Mesendoderm (in vitro differentiated cells): Measurements from ENCODE around the gene ZNF547.
A peak's percentile ranks its signal among the peaks of the same experiment; 100 is the strongest.
"Not testable (repeated sequence)": the region's sequence is repeated elsewhere in the genome, so short reads cannot be mapped to it uniquely, and the experiment has no call there.

Experiments
- DNase-seq: peaks from one replicate; pipeline ENCODE4 v3.0.0; 2013
- H2AK5ac ChIP-seq: 2 replicates; pipeline ENCODE4 v1.6.1; 2013; ENCODE audit warnings: low read length, inconsistent platforms
- H2BK120ac ChIP-seq: 2 replicates; pipeline ENCODE4 v1.6.1; 2013; ENCODE audit warnings: low read depth, mild to moderate bottlenecking, low read length, moderate library complexity, mixed read lengths
- H2BK15ac ChIP-seq: replicated peaks from 2 replicates; pipeline ENCODE4 v1.6.1; 2013; ENCODE audit warnings: low read depth, mild to moderate bottlenecking, moderate library complexity
- H2BK5ac ChIP-seq: 2 replicates; pipeline ENCODE4 v1.6.1; 2013; ENCODE audit warnings: low read length, inconsistent platforms
- H3K18ac ChIP-seq: 2 replicates; pipeline ENCODE4 v1.6.1; 2013; ENCODE audit warnings: mild to moderate bottlenecking, low read length, mixed read lengths
- H3K23ac ChIP-seq: one replicate; pipeline ENCODE4 v1.6.1; 2013; ENCODE audit warnings: low read length
- H3K27ac ChIP-seq: 2 replicates; pipeline ENCODE4 v1.5.1; 2013; ENCODE audit warnings: low read depth, mild to moderate bottlenecking, inconsistent platforms, low read length, moderate library complexity
- H3K27me3 ChIP-seq: 2 replicates; pipeline ENCODE4 v1.6.1; 2013; ENCODE audit warnings: low read length, control low read depth, mild to moderate bottlenecking, inconsistent platforms; ENCODE audit not compliant: insufficient read depth, poor library complexity
- H3K36me3 ChIP-seq: 2 replicates; pipeline ENCODE4 v1.6.1; 2013; ENCODE audit warnings: low read length, inconsistent platforms; ENCODE audit not compliant: control insufficient read depth, insufficient read depth
- H3K4ac ChIP-seq: one replicate; pipeline ENCODE4 v1.6.1; 2013; ENCODE audit warnings: low read depth, mild to moderate bottlenecking, low read length, moderate library complexity
- H3K4me1 ChIP-seq: 2 replicates; pipeline ENCODE4 v1.6.1; 2013; ENCODE audit warnings: low read depth, low read length, inconsistent platforms; ENCODE audit not compliant: control insufficient read depth
- H3K4me2 ChIP-seq: 2 replicates; pipeline ENCODE4 v1.6.1; 2013; ENCODE audit warnings: low read length
- H3K4me3 ChIP-seq: 2 replicates; pipeline ENCODE4 v1.5.1; 2013; ENCODE audit warnings: mild to moderate bottlenecking, low read length
- H3K56ac ChIP-seq: one replicate; pipeline ENCODE4 v1.6.1; 2013; ENCODE audit warnings: low read length
- H3K79me1 ChIP-seq: 2 replicates; pipeline ENCODE4 v1.6.1; 2013; ENCODE audit warnings: low read length, inconsistent platforms
- H3K79me2 ChIP-seq: 2 replicates; pipeline ENCODE4 v1.6.1; 2013; ENCODE audit warnings: mild to moderate bottlenecking, low read length; ENCODE audit not compliant: control insufficient read depth, insufficient read depth
- H3K9ac ChIP-seq: 2 replicates; pipeline ENCODE4 v1.6.1; 2013; ENCODE audit warnings: low read length, inconsistent platforms
- H4K5ac ChIP-seq: one replicate; pipeline ENCODE4 v1.6.1; 2013; ENCODE audit warnings: low read length
- H4K8ac ChIP-seq: one replicate; pipeline ENCODE4 v1.6.1; 2013; ENCODE audit warnings: low read depth, mild to moderate bottlenecking, control low read depth, low read length, moderate library complexity
- WGBS: extraction: QIAGEN DNeasy Blood & Tissue Kit; methylation state at CpG from one replicate; pipeline ENCODE4 v1.1.7; 2013; ENCODE audit warnings: low lambda C conversion rate, missing lambda C conversion rate; ENCODE audit not compliant: insufficient coverage; ENCODE audit errors: extremely low coverage; 5-methylcytosine and 5-hydroxymethylcytosine counted together

ZNF547 gene

DNA sequence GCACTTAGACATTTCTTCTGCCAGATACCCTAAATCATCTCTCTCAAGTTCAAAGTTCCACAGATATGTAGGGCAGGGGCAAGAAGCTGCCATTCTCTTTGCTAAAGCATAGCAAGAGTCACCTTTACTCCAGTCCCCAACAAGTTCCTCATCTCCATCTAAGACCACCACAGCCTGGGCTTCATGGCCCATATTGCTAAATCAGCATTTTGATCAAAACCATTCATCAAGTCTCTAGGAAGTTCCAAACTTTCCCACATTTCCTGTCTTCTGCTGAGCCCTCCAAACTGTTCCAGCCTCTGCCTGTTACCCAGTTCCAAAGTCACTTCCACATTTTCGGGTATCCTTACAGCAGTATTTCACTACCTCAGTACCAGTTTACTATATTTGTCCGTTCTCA lies 11.3 kb downstream of the ZNF547 start:
- not testable (repeated sequence) for H3K79me2 ChIP-seq, H2BK5ac ChIP-seq, H3K27me3 ChIP-seq, H3K56ac ChIP-seq, H3K4me1 ChIP-seq, H3K36me3 ChIP-seq, H3K23ac ChIP-seq, H4K8ac ChIP-seq, H2AK5ac ChIP-seq, H4K5ac ChIP-seq, H3K27ac ChIP-seq, H3K4me2 ChIP-seq, H3K4ac ChIP-seq, H3K18ac ChIP-seq, DNase-seq, H2BK120ac ChIP-seq, H3K79me1 ChIP-seq, H3K4me3 ChIP-seq, H2BK15ac ChIP-seq, H3K9ac ChIP-seq
- no CpG with 5 or more reads among the region's 2 CpGs for WGBS

DNA sequence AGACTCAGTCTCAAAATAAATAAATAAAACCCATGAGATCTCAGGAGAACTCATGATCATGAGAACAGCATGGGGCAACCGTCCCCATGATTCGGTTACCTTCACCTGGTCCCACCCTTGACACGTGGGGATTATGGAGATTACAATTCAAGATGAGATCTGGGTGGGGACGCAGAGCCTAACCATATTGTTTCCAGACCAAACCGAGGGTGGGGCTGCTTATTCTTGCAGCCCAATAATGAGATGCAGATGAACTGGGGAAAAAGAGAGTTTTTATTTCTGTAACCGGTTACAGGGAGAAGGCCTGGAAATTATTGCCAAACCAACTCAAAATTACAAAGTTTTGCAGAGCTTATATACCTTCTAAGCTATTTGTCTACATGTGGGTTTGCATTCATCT lies 12.8 kb downstream of the ZNF547 start:
- H3K27ac ChIP-seq = no peak overlapping the region
- H3K27me3 ChIP-seq = no peaks in the 10 kb centered on the region
- H3K4me1 ChIP-seq = no peaks in the 10 kb centered on the region
- H3K79me1 ChIP-seq = no peaks in the 10 kb centered on the region
- no peak overlapping the region for H3K56ac ChIP-seq
- no peak overlapping the region for H3K4me3 ChIP-seq
- H2BK5ac ChIP-seq = no peak overlapping the region
- H3K9ac ChIP-seq = no peak overlapping the region
- no peak overlapping the region for H3K4me2 ChIP-seq
- no peak overlapping the region for H4K5ac ChIP-seq
- H3K23ac ChIP-seq = no peak overlapping the region
- no peak overlapping the region for H2BK120ac ChIP-seq
- no peak for DNase-seq
- no peak overlapping the region for H4K8ac ChIP-seq
- no peak overlapping the region for H3K18ac ChIP-seq
- H2AK5ac ChIP-seq = no peak overlapping the region
- WGBS = no CpG with 5 or more reads among the region's 6 CpGs
- H3K36me3 ChIP-seq = peaks cover 9% of the 10 kb centered on the region
- H3K79me2 ChIP-seq = no peaks in the 10 kb centered on the region
- H2BK15ac ChIP-seq = no peak overlapping the region
- no peak overlapping the region for H3K4ac ChIP-seq

DNA sequence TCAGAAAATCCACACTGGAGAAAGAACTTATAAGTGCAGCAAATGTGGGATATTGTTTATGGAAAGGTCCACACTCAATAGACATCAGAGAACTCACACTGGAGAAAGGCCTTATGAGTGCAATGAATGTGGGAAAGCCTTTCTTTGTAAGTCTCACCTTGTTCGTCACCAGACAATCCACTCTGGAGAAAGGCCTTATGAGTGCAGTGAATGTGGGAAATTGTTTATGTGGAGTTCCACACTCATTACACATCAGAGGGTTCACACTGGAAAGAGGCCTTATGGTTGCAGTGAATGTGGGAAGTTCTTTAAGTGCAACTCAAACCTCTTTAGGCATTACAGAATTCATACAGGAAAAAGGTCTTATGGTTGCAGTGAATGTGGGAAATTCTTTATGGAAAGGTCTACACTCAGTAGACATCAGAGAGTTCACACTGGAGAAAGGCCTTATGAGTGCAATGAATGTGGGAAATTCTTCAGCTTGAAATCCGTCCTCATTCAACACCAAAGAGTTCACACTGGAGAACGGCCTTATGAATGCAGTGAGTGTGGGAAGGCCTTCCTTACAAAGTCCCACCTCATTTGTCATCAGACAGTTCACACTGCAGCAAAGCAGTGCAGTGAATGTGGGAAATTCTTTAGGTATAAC lies 14.3 kb downstream of the ZNF547 start:
- H3K79me1 ChIP-seq = no peaks in the 10 kb centered on the region
- H3K27ac ChIP-seq = no peak overlapping the region
- H2BK15ac ChIP-seq = no peak overlapping the region
- no peak overlapping the region for H3K18ac ChIP-seq
- WGBS = no CpG with 5 or more reads among the region's 3 CpGs
- H3K4ac ChIP-seq = no peak overlapping the region
- H3K79me2 ChIP-seq = no peaks in the 10 kb centered on the region
- H3K56ac ChIP-seq = no peak overlapping the region
- no peak overlapping the region for H2BK120ac ChIP-seq
- peak overlapping the region; percentile 26 for H3K4me3 ChIP-seq
- H3K9ac ChIP-seq = no peak overlapping the region
- H3K4me2 ChIP-seq = no peak overlapping the region
- no peak overlapping the region for H4K5ac ChIP-seq
- no peak for DNase-seq
- no peak overlapping the region for H2AK5ac ChIP-seq
- H4K8ac ChIP-seq = no peak overlapping the region
- H3K4me1 ChIP-seq = no peaks in the 10 kb centered on the region
- no peaks in the 10 kb centered on the region for H3K27me3 ChIP-seq
- peaks cover 6% of the 10 kb centered on the region for H3K36me3 ChIP-seq
- no peak overlapping the region for H3K23ac ChIP-seq
- H2BK5ac ChIP-seq = no peak overlapping the region

DNA sequence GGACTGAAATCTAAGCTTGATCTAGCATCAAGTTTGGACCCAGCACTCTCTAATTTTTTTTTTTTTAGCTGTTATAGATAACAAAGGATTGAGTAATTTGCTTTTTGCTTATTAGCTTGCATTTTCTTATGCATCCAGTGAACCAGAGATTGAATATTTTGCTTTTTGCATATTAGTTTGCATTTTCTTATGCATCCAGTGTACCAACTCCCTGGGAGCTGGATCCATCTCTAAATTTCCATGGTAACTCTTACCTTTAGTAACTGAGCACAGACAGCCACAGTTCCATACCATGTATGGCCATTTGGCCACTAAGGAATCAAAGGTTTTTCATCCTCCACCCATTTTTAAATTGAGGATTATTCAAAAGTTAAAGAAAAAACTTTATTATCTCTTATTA lies 17.6 kb downstream of the ZNF547 start:
- Histone ChIP-seq H4K8ac (no peak overlapping the region), H2BK120ac (no peak overlapping the region), H4K5ac (no peak overlapping the region), H3K4me1 (no peaks in the 10 kb centered on the region), H3K27ac (no peak overlapping the region), H3K79me1 (no peaks in the 10 kb centered on the region), H2AK5ac (no peak overlapping the region), H3K56ac (no peak overlapping the region), H3K27me3 (no peaks in the 10 kb centered on the region), H3K79me2 (no peaks in the 10 kb centered on the region), H3K36me3 (peaks cover 4% of the 10 kb centered on the region), H2BK15ac (no peak overlapping the region), H3K4ac (no peak overlapping the region), H3K18ac (no peak overlapping the region), H3K23ac (no peak overlapping the region), H2BK5ac (no peak overlapping the region), H3K4me3 (no peak overlapping the region), H3K4me2 (no peak overlapping the region), H3K9ac (no peak overlapping the region)
- no peak for DNase-seq

DNA sequence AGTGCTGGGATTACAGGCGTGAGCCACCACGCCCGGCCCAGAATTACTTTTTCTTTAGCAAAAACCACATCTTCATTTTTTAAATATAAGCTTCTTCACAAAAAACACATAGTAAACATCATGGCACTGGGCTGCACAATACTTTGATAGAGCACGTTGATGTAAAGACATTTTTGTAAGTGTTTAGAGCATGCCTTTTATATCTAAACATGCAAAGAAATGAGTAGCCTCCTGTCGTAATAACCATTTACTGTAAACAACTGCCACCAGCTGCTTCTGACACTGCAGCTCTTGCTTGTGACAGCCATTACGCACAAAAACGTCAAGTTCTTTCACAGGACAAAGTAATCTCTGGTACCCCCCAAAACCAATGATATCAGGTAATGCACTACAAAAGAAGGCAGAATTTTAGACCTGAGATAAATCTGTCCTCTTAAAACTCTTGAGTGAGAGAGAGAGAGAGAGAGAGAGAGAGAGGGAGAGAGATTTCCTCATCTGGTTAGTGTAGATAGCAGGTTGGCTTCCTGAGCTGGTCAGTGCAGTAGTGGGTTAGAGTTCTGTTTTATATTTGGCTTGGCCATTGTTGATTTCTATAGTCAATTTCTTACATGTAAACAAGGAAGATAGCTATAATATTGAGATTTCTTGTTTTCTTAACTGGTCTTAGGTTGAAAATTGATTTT lies 19.6 kb downstream of the ZNF547 start:
- Histone ChIP-seq H3K4me1 (no peaks in the 10 kb centered on the region), H3K56ac (no peak overlapping the region), H4K5ac (no peak overlapping the region), H3K27ac (no peak overlapping the region), H3K18ac (no peak overlapping the region), H2AK5ac (no peak overlapping the region), H4K8ac (no peak overlapping the region), H3K23ac (no peak overlapping the region), H2BK15ac (no peak overlapping the region), H2BK120ac (no peak overlapping the region), H3K79me1 (no peaks in the 10 kb centered on the region), H3K9ac (no peak overlapping the region), H3K79me2 (no peaks in the 10 kb centered on the region), H3K36me3 (no peaks in the 10 kb centered on the region), H3K4me2 (no peak overlapping the region), H3K4ac (no peak overlapping the region), H3K27me3 (no peaks in the 10 kb centered on the region), H2BK5ac (no peak overlapping the region), H3K4me3 (no peak overlapping the region)
- no peak for DNase-seq
- no CpG with 5 or more reads among the region's 7 CpGs for WGBS
